ENCODE measurements around the gene ASAP2.
"Not testable (repeated sequence)": the region's sequence is repeated elsewhere in the genome, so short reads cannot be mapped to it uniquely, and the experiment has no call there.

Gene ASAP2

GRCh38 chr2:9251154-9252001, 44.8 kb downstream of the ASAP2 start:
- no peak for DNase-seq (ENCODE audit: low read depth)

DNA sequence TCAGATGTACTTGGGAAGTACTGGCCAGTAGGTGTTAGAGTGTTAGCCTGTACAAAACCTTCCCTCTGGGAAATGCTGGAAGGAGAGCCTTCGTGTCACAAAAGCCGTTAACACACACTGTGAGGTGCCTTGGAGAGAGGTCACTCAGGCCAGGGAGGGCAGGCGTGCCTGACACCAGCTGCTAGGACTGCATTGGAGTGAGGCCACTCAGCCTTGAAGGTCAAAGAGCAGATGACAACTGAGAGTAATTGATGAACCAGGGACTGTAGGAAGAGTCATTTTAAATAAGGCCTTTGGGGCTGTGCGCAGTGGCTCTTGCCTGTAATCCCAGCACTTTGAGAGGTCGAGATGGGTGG, 45.4 kb downstream of the ASAP2 start:
- DNase-seq (ENCODE audit: low read depth): no peak

- DNase-seq (ENCODE audit: low read depth): no peak
Measured at GRCh38 chr2:9255416-9255815, 48.8 kb downstream of the ASAP2 start.

DNA sequence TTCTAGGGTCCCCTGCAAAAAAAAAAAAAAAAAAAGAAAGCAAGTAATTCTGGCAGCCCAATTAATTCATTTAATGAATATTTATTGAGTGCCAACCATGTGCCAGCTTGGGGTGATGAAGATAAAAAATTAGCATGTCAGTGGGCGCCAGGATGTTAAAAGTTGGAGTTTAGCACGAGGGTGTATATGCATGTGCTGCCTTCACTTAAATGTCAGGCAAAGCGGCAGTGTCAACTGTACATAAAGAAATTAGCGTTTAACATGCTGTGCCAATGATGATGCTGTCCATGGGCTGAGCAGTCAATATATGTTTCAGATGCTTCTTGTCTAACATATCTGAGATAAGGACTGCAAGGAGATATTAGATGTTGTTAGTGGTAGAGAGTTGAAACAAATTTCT, 49.5 kb downstream of the ASAP2 start:
- no peak for DNase-seq (ENCODE audit: low read depth)

DNA sequence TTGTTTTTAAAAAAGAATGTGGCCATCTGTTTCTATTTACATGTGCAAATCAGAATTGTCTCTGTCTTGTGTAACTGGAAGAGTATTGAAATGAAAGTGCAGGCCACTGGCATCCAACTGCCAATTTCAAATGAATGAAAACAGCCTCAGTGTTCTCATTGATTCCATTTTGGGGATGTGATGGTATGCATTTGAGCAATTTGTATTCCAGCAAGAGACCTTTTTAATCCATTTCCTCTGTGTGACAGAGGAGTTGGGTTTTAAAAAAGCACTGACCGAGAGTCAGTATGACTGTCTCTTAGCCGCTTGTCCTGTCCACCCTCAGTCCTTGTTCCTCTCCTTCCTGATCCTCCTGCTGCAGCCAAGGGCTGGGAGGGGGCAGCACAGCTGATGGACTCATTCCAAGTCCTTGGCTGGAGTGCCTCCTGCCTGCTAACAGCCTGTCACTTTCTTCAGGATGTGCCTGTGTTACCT, 50.0 kb downstream of the ASAP2 start:
- no peak for DNase-seq (ENCODE audit: low read depth)

DNA sequence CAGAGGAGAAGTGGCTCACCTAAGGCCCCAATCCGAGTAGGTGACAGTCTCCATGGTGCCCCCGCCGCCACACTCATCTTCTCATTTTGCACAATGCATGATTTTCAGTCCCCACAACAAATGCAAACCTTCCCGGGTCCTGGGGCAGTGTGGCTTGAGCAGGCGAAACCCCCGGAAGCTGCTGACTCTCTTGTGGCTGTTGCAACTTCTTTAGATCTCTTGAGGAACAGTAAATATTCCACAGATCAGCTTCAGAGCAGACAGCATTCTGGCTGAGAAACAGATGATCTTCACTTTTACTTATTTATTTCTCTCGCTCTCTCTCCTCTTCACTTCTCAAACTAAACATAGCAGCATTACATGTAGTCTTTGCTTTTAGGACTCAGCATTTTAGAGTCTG, 51.9 kb downstream of the ASAP2 start:
- no peak for DNase-seq (ENCODE audit: low read depth)

DNA sequence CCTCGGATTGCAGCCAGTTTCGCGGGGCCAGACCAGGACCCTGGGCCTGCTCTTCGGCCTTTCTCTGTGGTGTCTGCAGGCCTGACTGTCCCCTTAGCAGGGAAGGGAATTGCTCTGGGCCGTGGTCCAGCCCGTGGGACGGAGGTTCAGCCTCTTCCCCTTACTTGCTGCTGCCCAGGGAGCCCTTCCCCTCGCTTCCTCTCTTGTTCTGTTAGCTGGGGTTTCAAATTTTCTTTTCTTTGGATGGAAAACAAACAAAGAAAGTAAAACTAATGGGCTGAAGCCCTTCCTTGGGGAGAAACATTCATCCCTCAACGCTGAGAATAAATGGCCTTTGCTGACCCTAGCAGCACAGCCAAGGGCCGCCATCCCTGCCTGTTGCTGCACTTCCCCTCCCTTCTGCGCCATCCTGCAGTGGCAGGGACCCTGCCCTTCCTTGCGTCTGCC, 52.4 kb downstream of the ASAP2 start:
- no peak for DNase-seq (ENCODE audit: low read depth)

DNA sequence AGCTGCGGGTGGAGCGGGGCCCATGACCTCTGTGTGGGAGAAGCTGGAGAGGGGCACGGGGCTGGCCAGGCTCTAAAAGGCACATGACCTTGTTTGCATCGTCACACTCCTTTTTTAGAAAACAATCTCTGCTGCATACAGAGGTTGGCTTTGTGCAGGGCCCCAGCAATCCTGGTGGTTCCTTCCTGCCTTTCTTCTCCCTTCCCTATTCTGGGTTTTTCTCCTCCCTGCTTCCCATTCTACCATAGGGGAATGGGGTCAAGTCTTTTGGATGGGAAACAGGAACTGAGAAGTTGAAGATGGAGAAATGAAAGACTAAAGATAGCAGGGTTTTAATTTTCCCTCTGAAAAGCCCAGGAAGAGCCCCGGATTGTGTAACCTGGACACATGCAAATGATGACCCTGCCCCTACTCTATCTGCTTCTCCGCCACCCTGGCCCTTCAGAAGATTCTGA, 53.9 kb downstream of the ASAP2 start:
- no peak for DNase-seq (ENCODE audit: low read depth)

- DNase-seq (ENCODE audit: low read depth): no peak
Measured at GRCh38 chr2:9261231-9261883, 54.7 kb downstream of the ASAP2 start.

DNA sequence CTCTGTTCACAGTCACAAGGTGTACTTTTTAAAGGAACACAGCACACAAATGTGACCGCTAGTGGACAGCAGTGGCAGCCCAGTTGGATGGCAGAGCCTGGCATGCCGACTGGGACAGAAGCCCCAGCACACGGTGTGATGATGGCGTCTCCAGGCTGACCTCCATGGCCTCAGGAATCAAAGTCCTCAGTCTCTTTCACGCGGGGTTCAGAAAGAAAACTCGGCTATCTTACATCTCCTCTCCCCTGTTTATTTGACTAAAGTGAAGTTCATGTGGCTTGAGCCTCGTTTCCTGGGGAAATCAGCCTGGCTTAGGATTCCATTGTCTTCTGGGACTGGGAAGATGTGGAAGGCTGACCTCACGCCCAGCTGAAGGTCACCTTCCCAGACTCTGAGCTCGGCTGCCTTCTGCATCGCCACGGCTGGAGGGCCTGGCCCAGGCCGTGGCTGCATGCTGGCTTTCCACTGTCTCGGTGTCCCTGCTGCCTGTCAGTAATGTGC, 56.1 kb downstream of the ASAP2 start:
- DNase-seq (ENCODE audit: low read depth): no peak

DNA sequence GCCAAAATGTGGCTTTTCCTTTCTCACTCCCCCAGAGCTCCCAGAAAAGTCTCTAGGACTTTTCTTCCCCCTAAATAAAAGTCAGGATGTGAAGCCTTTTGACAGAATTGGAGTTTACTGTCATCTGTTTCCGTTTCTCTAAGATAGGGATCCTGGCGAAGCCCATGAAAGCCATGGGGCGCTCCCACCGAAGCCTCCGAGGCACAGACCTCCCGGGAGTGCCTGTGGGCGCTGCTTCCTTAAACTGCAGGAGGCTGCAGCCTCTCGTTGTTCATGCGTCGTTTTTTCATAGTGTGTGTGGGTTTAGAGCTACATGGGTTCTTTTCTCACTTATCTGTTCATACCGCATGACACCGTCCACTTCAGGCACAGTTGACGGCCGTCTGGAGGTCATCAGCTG, 56.8 kb downstream of the ASAP2 start:
- no peak for DNase-seq (ENCODE audit: low read depth)

- no peak for DNase-seq (ENCODE audit: low read depth)
Measured at GRCh38 chr2:9264301-9264700, 57.7 kb downstream of the ASAP2 start.

DNA sequence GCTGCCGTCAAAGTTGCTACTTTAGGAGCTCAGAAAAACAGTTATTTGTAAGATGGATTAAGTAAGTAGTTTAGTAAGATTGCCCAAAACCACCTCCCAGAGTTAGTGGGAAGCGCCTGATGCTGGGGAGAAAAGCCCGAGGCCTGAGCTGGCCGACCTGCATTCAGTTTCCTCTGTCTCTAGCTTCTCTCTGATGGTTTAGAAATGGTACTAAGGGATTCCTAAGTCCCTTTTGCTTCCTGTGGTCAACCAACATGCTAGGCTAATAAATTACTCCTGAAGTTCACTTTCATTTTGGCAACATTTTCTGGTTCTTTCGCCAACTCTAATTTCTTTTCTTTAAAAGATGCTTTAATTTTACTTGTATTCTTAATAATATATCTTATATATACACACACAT, 60.1 kb downstream of the ASAP2 start:
- DNase-seq (ENCODE audit: low read depth): no peak

GRCh38 chr2:9267286-9267685, 60.7 kb downstream of the ASAP2 start:
- DNase-seq (ENCODE audit: low read depth): not testable (repeated sequence)

- no peak for DNase-seq (ENCODE audit: low read depth)
Measured at GRCh38 chr2:9268301-9269080, 61.9 kb downstream of the ASAP2 start.

DNA sequence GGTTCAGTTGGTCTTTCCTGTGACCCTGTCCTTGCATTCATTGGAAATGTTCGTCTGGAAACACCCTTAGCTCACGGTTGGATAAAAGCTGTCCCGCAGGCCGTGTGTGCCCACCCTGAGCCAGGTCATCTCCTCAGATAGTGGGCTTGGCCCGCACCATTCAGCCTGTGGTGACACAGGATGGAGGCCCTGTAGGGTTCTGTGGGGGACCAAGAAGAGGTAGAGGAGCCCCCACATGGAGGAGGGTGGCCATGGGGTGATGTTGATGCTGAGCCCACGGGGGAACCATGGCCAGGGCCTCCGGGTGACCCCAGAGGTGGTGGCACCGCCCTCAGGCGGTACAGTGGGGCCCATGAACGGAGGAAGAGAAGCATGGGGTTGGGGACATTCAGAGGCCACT, 62.7 kb downstream of the ASAP2 start:
- no peak for DNase-seq (ENCODE audit: low read depth)

- no peak for DNase-seq (ENCODE audit: low read depth)
Measured at GRCh38 chr2:9269695-9270360, 63.2 kb downstream of the ASAP2 start.

GRCh38 chr2:9271091-9271490, 64.5 kb downstream of the ASAP2 start:
- no peak for DNase-seq (ENCODE audit: low read depth)

DNA sequence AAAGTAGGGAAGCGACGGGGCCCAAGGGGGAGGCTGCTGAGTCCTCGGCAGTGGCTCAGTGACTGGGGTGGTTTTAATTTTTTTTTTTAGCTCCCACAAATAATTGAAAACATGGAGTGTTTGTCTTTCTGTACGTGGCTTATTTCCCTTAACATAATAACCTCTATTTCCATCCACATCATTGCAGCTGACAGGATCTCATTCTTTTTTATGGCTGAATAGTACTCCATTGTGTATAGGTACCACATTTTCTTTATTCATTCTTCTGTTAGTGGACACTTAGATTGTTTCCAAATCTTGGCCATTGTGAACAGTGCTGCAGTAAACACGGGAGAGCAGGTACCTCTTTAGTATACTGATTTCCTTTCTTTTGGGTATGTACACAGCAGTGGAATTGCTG, 65.1 kb downstream of the ASAP2 start:
- DNase-seq (ENCODE audit: low read depth): no peak

DNA sequence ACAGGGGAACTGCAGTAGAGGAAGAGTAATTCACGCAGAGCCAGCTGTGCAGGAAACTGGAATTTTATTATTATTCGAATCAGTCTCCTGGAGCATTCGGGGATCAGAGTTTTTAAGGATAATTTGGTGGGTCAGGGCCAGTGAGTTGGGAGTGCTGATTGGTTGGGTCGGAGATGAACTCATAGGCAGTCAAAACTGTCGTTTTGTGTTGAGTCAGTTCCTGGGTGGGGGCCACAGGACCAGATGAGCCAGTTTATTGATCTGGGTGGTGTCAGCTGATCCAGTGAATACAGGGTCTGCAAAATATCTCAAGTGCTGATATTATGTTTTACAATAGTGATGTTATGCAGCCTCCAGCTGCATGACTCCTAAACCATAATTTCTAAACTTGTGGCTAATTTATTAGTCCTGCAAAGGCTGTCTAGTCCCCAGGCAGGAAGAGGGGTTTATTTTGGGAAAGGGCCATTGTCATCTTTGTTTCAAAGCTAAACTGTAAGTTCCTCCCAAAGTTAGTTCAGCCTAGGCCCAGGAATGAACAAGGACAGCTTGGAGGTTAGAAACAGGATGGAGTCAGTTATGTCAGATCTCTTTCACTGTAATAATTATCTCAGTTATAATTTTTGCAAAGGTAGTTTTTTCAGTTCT, 67.0 kb downstream of the ASAP2 start:
- DNase-seq (ENCODE audit: low read depth): no peak

DNA sequence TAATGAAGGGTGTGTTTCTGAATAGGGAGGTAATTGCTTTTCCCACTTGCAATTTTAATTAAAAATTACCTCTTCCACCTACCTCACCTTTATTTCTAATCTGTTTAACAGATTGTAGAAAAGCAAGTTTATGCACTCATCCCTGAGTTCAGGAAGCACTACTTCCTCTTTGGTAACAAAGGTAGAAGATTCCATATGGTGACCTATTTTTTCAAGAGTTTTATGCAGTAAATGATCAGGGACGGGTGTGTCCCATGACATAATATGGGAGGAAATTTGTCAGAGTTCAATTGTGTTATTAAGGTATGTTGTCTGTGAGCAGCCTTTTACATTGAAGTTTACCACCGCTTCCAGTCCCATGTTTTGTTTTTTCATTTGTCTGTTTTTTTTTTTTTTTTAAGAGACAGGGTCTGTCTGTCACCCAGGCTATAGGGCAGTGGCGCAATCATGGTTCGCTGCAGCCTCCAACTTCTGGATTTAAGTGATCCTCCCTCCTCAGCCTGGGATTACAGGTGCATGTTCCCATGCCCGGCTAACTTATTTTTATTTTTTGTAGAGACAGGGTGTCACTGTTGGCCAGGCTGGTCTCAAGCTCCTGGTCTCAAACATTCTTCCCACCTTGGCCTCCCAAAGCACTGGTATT, 68.2 kb downstream of the ASAP2 start:
- DNase-seq (ENCODE audit: low read depth): no peak
